GM04504 (cell line): Measurements from ENCODE around the gene ATP5F1C.
"Not testable (repeated sequence)": the region's sequence is repeated elsewhere in the genome, so short reads cannot be mapped to it uniquely, and the experiment has no call there.

Experiments used
- DNase-seq: peaks from one replicate; pipeline ENCODE4 v3.0.0-alpha.2; 2012; ENCODE audit warnings: low read depth

The ATP5F1C gene

DNA sequence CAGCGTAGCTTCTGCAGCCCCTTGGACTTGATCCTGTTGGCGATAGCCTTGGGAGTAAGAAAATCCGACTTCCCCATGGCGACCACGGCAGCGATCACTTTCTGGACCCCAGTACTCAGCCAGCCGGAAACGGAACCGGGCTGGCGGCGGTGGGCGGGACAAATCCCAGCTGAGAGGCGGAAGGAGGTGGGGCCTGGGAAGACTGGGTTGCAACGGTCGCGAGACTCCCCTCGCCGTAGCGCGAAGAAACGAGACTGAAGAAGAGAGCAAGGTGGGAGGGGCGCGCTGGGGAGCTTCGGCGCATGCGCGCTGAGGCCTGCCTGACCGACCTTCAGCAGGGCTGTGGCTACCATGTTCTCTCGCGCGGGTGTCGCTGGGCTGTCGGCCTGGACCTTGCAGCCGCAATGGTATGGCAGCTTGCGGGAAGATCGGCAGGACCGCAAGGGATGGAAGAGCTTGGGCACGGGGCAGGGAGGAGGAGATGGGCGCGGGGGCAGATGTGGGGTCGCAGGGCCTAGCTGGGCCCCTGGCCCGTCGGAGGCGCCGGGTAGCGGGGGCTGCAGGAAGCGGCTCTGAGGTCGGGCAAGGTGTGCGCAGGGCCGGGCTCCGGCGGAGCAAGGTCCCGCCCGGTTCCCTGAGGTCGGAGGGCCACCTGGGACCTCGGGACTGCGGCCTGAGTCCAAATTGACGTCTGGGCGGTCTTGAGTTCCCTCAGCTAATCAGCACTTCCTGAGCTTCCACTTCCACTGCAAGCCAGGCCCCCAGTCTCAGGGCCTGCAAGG, at the start of gene ATP5F1C, which contains the start of gene KIN:
Gene ATP5F1C, plus strand, starts transcription at position 321 of the 782 bp plus-strand sequence. Its CDS starts 31 bp downstream, at position 352.
Gene KIN, minus strand, starts transcription at position 137 of the 782 bp plus-strand sequence. Its CDS starts 60 bp downstream, at position 77.
- peak; percentile 92 for DNase-seq

DNA sequence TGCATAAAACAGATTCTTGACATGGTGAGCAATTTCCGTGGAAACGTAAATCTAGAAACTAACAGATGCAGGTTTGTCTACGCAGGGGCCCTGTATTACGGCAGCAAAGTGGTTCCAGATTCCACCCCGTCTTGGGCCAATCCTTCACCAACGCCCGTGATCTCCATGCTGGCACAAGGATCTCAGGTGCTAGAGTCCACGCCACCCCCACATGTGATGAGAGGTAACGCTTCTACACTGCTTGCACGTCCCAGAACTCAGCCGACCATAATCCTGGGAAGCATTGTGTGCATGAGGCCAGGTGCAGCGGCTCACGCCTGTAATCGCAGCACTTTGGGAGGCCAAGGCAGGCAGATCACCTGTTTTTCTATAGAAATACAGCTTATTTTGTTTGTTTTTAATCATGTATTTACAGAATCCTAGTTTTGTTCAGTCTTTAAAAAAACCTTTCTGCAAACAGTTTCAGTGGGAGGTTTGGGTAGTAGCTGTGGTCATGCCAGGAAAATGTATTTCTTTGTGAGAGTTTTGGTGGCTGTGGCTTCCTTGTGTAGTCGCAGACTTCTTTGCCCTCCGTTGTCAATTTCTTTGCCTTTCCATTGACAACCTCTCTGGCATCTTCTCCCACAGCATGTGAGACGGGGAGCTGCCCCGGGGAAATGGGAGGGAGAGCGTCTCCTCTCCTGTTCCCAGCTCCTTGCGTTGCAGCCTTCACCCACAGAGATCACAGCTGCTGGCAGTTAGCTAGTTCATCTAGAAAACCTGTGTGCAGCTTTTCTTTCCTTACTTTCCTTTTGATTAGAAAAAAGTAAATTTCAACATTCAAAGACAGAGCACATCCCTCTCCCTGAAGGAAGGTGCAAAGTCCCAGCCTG, 49.2 kb upstream of the ATP5F1C start:
- DNase-seq, result no peak

DNA sequence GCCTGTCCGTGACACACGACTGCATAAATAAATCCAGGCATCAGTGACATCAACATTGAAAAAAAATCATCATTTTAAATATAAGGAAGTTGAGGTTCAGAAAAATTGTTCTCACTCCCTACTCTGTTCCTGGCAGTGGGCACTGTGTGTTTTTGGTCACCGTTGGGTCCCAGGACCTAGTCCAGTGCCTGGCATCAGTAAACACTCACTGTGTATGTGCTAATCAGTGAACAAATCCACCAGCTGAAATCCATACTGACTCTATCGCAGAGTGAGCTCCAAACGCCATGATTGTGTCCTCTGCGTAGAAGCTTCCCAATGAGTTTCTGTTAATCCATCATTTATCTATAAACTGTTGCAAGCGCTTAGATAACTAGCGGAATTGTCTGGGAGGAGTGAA, 43.7 kb upstream of the ATP5F1C start:
- no peak for DNase-seq

DNA sequence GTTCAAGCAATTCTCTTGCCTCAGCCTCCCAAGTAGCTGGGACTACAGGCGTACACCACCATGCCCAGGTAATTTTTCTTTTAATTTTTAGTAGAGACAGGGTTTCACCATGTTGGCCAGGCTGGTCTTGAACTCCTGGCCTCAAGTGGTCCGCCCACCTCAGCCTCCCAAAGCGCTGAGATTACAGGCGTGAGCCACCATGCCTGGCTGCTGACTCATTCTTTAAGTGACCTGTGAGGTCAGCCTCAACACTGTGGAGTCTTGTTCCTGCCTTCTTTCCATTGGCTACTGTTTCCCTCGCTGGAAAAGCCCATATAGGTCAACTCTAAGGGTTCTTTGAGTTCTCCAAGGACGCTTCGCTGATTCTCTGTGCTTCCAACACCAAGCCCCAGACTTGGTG, 39.3 kb upstream of the ATP5F1C start:
- DNase-seq, result not testable (repeated sequence)

DNA sequence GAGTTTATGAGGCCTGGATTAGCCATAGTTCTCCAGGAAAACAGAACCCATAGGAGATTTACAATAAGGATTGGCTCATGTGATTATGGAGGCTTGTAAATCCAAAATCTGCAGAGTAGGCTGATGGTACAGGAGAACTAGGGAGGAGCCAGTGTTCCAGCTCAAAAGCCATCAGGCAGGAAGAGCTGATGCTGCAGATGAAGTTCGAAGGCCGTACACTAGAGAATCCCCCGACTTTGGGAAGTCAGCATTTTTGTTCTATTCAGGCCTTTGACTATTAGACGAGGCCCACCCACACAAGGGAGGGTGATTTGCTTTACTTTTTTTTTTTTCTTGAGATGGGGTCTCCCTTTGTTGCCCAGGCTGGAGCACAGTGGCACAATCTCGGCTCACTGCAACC, 37.8 kb upstream of the ATP5F1C start:
- DNase-seq, result no peak

DNA sequence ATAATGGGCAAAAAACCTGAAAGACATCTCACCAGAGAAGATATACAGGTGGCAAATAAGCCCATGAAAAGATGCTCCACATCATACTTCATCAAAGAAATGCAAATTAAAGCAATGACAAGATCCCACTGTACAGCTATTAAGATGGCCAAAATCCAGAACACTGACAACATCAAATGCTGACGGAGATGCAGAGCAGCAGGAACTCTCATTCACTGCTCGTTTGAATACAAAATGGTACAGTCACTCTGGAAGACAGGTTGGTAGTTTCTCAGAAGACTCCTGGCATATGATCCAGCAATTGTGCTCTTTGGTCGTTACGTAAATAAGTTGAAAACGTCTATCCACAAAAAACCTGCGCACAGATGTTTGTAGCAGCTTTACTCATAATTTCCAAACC, 35.7 kb upstream of the ATP5F1C start:
- DNase-seq, result no peak

DNA sequence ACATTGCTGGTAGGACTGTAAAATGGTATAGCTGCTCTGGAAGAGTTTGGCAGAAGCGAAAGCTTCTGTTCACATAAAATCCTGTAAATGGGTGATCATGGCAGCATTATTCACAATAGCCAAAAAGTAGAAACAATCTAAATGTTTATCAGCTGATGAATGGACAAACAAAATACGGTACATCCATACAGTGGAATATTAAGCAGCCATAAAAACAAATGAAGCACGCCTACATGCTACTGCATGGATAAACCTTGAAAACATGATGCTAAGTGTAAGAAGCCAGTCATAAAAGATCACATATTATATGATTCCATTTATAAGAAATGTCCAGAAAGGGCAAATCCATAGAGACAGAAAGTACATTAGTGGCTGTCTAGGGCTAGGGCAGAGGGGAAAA, 32.9 kb upstream of the ATP5F1C start:
- no peak for DNase-seq

DNA sequence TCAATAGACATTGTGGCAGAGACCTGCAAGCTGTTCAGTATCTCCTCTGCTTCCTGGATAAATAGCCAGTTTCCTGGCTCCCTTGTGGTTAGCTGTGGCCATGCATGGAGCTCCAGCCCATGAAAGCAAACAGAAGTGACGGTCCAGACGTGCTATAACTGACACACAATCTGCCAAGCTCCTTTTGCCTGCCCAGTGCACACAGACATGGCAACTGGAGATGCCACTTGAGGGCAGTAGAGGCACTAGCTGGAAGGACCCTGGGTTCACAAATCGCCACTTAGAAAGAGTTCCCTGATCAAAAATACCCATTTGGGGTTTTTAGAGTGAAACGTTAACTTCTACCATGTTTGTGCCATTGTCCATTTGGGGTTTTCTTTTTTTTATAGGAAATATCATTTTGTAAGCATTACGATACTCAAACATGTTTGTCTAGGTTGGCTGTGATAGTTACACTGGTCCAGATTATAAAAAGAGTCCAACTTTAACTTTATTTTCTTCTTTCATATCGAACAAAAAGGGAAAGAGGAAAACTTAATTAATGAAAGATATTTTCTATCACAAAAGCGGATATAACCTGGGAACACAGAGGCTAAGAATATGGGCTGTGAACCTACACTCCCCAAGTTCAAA, 31.5 kb upstream of the ATP5F1C start:
- DNase-seq, result no peak

DNA sequence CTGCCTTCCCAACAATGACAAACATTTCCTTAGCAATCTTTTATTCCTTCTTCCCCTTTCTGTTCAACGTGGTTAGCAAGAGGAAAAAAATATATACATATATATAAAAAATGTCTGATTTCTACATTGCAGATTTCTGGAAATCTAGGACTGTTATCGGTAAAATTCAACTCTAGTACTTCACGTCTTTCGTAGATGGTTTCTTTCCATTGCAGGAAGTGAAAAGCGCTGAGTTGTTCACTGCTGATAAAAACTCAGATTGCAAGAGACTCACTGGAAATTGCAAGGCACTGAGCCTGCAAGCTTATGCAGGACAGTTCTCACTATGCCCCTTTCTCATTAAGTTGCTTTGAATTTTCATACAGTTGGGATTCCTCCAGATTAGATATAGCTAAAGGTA, 24.0 kb upstream of the ATP5F1C start:
- DNase-seq, result no peak

DNA sequence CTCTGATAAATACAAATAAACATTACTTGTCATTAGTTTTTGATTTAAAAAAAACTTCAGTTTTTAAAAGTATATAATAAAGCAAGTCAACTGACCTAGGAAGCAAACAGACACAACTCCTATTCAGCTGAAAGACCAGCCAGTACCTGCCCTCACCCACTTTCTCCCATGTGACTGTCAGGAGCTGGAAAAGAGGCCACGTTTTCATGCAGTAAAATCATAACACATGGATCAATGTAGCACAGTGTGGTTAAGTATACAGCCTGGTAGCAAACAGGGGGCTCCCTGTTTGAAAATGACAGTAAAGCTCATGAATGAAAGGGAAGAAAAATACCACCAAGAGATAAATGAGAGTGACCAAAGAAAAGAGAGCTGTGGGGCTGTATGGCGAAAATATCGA, 21.7 kb upstream of the ATP5F1C start:
- no peak for DNase-seq

DNA sequence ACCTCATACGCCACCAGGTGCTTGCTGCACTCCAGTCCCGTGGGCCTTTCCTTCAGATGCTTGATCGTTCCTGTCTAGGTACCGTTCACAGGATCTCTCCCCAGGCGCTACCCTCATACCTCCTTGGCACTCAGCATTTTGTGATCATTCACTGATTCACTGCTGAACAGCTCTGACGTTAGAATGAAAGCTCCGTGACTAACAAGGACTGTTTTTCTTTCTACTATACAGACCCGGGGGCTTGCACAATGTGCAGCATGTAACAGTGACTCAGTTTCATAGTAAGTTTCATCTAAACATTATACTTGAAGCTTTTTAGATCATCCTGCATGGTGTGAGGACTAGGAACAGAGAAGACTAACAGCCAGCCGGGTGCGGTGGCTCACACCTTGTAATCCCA, 20.8 kb upstream of the ATP5F1C start:
- no peak for DNase-seq

DNA sequence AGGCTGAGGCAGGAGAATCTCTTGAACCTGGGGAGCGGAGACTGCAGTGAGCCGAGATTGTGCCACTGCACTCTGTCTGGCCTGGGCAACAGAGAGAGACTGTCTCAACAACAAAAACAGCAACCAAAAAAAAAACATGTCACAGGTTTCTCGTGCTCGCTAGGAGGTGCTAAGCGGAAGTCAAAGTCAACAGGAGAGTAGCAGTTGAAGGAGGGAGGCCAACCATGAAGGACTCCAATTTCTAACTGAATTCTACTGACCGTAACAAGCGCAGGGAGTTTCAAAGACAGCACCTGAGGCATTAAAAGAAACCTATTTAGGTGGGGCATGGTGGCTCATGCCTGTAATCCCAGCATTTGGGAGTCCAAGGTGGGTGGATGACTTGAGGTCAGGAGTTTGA, 19.6 kb upstream of the ATP5F1C start:
- DNase-seq, result no peak

DNA sequence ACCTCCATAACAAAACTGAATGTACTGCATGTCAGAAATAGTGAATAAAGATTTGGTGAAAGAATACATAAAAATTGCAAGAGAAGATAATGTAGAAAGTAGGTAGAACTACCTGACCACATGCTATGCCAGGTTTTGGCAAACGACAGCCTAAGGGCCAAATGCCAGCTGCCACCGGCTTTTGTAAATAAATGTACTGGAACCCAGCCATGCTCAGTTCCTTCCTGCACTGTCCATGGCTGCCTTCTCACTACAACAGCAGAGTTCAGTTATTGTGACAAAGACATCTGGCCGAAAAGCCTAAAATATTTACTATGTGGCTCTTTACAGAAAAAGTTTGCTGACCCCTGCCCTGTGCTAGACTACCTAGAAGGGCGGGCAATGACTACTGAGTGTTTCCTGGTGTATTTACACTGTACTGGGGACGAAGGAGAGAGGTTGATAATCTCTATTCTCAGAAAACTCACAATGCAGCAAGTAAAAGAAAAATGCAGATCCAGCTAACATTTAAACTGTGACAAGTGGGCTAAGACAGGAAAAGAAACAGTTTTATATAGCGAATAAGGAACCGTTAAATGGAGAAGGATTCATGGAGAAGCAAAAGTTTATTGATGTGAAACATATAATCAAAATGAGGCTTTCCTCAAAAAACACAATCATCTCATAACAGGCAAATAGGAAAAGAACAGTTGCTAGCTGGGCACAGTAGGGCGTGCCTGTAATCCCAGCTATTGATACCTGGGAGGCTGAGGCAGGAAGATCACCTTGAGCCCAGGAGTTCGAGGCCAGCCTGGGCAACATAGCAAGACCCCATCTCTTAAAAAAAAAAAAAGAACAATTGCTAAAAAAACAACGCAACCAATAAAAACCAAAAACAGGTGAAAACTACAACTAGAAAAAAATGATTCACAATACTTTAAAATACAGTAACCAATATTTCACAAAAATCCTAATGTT, 13.9 kb upstream of the ATP5F1C start:
- no peak for DNase-seq

DNA sequence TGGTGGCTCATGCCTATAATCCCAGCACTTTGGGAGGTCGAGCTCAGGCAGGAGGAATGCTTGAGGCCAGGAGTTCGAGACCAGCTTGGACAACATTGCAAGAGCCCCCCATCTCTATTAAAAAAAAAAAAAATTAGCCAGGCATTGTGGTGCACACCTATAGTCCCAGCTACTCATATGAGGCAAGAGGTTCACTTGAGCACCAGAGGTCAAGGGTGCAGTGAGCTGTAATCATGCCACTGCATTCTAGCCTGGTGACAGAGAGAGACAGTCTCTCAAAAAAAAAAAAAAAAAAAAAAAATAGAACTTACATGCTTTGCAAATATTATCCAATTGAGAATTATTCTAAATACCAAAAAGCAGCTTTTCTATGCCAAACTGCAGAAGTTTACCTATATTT, 11.2 kb upstream of the ATP5F1C start:
- no peak for DNase-seq

DNA sequence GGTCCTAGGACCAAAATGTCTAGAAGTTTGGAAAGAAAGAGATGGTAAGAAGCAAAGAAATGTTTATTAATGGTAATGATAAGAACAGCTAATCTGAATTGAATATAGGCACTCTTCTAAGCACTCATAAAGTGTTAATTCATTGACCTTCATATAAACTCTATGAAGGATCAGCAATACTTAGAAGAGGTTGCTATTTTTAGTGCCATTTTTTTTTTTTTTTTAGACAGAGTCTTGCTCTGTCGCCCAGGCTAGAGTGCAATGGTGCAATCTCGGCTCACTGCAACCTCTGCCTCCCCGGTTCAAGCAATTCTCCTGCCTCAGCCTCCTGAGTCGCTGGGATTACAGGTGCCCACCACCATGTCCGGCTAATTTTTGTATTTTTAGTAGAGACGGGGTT, 5.8 kb upstream of the ATP5F1C start:
- not testable (repeated sequence) for DNase-seq

DNA sequence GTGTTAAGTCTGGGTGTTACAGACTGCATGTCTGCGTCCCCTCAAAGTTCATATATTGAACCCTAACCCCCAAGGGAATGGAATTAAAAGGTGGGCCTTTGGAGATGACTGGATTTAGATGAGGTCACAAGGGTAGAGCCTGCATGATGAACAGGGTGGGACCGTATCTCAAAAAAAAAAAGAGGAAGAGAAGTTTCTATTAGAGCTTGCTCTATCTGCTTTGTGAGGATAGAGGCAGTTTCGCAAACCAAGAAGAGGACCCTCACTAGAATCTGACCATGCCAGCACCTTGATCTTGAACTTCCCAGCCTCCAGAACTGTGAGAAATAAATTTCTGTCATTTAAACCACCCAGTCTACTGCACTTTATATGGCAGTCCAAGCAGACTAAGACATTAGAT, 1.5 kb upstream of the ATP5F1C start:
- no peak for DNase-seq

DNA sequence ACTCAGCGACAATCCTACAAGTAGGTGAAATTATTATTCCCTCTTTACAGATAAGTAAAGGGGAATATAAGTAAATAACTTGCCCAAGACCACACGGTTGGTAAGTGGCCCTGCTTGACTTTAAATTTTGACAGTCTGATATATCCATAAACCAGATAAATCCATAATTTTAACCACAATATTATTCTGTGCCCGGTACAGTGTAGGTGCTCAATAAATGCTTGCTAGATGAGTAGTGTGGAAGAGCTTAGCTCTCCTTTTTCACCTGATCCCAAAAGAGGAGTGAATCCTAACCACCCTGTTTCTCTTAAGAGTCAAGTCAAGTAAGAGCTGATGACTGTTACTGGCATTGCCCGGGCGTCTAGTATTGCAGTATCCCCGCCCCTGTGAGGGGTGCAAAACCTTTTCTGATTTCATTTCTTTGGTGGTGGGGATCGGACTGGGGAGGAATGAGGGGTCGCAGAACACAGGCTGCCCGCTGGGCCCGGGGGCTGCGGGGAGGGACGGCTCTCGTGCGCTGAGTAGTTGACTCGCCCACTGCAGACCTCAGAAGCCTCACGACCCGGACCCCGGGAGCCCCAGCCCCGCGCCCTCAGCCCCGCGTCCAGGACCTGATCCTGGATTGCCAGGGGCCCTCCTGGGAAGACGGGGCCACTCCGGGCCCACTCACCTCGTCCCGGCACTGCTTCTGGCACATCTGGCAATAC, 674 bp upstream of the ATP5F1C start:
- DNase-seq, result no peak

DNA sequence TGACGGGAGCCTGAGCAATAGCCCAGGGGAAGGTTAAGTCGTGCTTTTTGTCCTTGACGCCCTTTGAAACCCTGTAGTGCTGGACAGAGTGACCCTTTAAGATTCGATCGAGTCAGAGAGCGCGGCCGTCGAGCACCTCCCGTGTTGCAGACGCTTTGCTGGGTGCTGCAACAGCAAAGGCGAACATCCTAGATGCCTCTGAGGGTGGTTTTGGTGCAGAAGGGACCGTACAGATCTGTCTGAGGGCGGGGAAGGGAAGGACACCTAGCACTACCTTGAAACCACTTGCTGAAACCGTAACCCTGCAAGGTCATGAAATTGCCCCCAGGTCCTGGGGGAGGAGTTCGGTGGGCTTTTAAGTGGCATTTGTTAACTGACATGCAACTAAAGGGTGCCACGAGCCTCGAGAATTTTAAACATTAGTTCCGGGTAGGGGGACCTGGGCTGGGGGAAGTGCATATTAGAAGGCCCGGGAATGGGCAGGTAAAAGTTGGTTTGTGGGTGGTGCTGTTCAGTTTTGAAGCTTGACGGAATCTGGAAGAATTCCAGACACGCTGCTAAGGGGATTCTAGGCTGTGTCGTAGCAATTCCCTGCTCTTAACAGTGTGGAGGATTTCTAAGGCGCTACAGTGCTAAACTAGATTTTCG, 786 bp downstream of the ATP5F1C start:
- no peak for DNase-seq

DNA sequence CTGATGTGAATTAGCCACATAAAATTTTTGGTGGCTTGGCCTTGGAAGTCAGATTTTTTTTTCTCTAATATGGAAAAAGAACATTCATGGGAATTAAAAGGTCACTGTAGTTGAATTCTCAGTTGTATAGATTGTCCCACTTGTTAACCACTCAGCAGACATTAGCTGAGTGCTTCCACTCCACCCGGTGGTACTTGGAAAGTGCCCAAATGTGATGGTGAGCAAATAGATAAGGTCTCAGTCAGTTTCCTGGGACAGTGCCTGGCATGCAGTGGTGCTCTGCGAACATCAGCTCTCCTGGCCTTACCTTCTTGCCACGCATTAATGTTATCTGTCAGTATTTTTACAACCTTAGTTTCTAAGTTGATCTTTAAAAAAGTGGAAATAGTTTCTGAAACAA, 1.4 kb downstream of the ATP5F1C start:
- no peak for DNase-seq

DNA sequence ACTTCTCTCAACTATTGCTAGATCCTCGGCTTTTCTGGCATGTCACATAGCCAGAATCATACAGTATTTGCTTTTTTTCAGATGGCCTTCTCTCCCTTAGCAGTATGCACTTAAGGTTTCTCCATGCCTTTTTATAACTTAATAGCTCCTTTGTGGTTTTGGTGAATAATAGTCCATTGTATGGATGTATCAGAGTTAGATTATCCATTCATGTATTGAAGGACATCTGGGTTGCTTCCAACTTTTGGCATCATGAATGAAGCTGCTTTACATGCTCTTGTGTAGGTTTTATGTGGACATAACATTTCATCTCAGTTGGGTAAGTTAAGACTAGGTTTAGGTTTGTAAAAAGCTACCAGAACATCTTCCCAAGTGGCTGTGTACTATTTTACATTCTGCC, 4.6 kb downstream of the ATP5F1C start:
- DNase-seq, result no peak
